Measurements from ENCODE around the gene PRRT1. TPM values are rescaled to one million over a fixed set of nuclear protein-coding genes. Genes with fewer than 3 reads are reported as not detected.
A peak's percentile ranks its signal among the peaks of the same experiment; 100 is the strongest.

Gene PRRT1
- total RNA-seq, 1 experiment from 2014 or later: 0.30 TPM

GRCh38 chr6:32171234-32171633 is 19.5 kb upstream of the PRRT1 start:
- DNase-seq: no peak
- Histone ChIP-seq H3K27ac (no peak overlapping the region), H3K9me3 (replicated peaks) (no peaks in the 10 kb centered on the region), H3K4me3 (no peak overlapping the region), H3K4me1 (peaks cover 5% of the 10 kb centered on the region; the same call in 1 of the 2 replicates), H3K36me3 (peaks cover 5% of the 10 kb centered on the region; the same call in 1 of the 2 replicates), H3K27me3 (no peaks in the 10 kb centered on the region)

- Histone ChIP-seq H3K9me3 (replicated peaks) (no peaks in the 10 kb centered on the region), H3K27ac (no peak overlapping the region), H3K27me3 (no peaks in the 10 kb centered on the region), H3K4me3 (no peak overlapping the region), H3K36me3 (peaks cover 7% of the 10 kb centered on the region; the same call in 1 of the 2 replicates), H3K4me1 (peaks cover 5% of the 10 kb centered on the region; the same call in 1 of the 2 replicates)
- DNase-seq: no peak
Measured at GRCh38 chr6:32170294-32170693, 18.6 kb upstream of the PRRT1 start.

GRCh38 chr6:32168807-32169591 is 17.3 kb upstream of the PRRT1 start:
- no peak for DNase-seq
- Histone ChIP-seq H3K27me3 (no peaks in the 10 kb centered on the region), H3K27ac (no peak overlapping the region), H3K4me1 (no peaks in the 10 kb centered on the region), H3K9me3 (replicated peaks) (no peaks in the 10 kb centered on the region), H3K4me3 (no peak overlapping the region), H3K36me3 (peaks cover 7% of the 10 kb centered on the region; the same call in 1 of the 2 replicates)

- H3K4me3 ChIP-seq: no peak overlapping the region
- no peaks in the 10 kb centered on the region for H3K27me3 ChIP-seq
- H3K4me1 ChIP-seq: no peaks in the 10 kb centered on the region
- no peak overlapping the region for H3K27ac ChIP-seq
- H3K36me3 ChIP-seq: peaks cover 7% of the 10 kb centered on the region; the same call in 1 of the 2 replicates
- no peaks in the 10 kb centered on the region for H3K9me3 ChIP-seq (replicated peaks)
- DNase-seq: no peak
Measured at GRCh38 chr6:32168350-32168749, 16.6 kb upstream of the PRRT1 start.

- DNase-seq: no peak
- Histone ChIP-seq H3K9me3 (replicated peaks) (no peaks in the 10 kb centered on the region), H3K4me3 (no peak overlapping the region), H3K4me1 (no peaks in the 10 kb centered on the region), H3K27ac (no peak overlapping the region), H3K27me3 (no peaks in the 10 kb centered on the region), H3K36me3 (peaks cover 7% of the 10 kb centered on the region; the same call in 1 of the 2 replicates)
Measured at GRCh38 chr6:32167761-32168262, 16.1 kb upstream of the PRRT1 start.

- H3K36me3 ChIP-seq: peaks cover 7% of the 10 kb centered on the region; the same call in 1 of the 2 replicates
- no peaks in the 10 kb centered on the region for H3K9me3 ChIP-seq (replicated peaks)
- H3K4me1 ChIP-seq: no peaks in the 10 kb centered on the region
- no peak overlapping the region for H3K27ac ChIP-seq
- no peaks in the 10 kb centered on the region for H3K27me3 ChIP-seq
- no peak for DNase-seq
- H3K4me3 ChIP-seq: no peak overlapping the region
Measured at GRCh38 chr6:32167154-32167760, 15.5 kb upstream of the PRRT1 start.

GRCh38 chr6:32166411-32167061 is 14.8 kb upstream of the PRRT1 start:
- Histone ChIP-seq H3K4me3 (no peak overlapping the region), H3K36me3 (peaks cover 7% of the 10 kb centered on the region; the same call in 1 of the 2 replicates), H3K27me3 (no peaks in the 10 kb centered on the region), H3K27ac (no peak overlapping the region), H3K9me3 (replicated peaks) (no peaks in the 10 kb centered on the region), H3K4me1 (no peaks in the 10 kb centered on the region)
- no peak for DNase-seq

GRCh38 chr6:32164295-32164694 is 12.6 kb upstream of the PRRT1 start, which contains the start of gene EGFL8:
Gene EGFL8 (plus strand): TSS chr6:32164595. CDS start chr6:32166166, 1,571 bp downstream.
- no peak for DNase-seq
- Histone ChIP-seq H3K4me1 (no peaks in the 10 kb centered on the region), H3K9me3 (replicated peaks) (no peaks in the 10 kb centered on the region), H3K4me3 (no peak within 1 kb of the TSS), H3K36me3 (peaks cover 7% of the 10 kb centered on the region; the same call in 1 of the 2 replicates), H3K27ac (no peak within 1 kb of the TSS), H3K27me3 (no peaks in the 10 kb centered on the region)

- Histone ChIP-seq H3K4me3 (no peak overlapping the region), H3K9me3 (replicated peaks) (no peaks in the 10 kb centered on the region), H3K27ac (no peak overlapping the region), H3K4me1 (no peaks in the 10 kb centered on the region), H3K36me3 (peaks cover 8% of the 10 kb centered on the region; the same call in 1 of the 2 replicates), H3K27me3 (no peaks in the 10 kb centered on the region)
- no peak for DNase-seq
Measured at GRCh38 chr6:32163559-32164258, 12.0 kb upstream of the PRRT1 start.

- H3K27ac ChIP-seq: no peak overlapping the region
- H3K4me3 ChIP-seq: no peak overlapping the region
- H3K4me1 ChIP-seq: peaks cover 5% of the 10 kb centered on the region
- H3K9me3 ChIP-seq (replicated peaks): no peaks in the 10 kb centered on the region
- peaks cover 27% of the 10 kb centered on the region for H3K36me3 ChIP-seq
- H3K27me3 ChIP-seq: no peaks in the 10 kb centered on the region
- DNase-seq: no peak
Measured at GRCh38 chr6:32158052-32158451, 6.3 kb upstream of the PRRT1 start.

GRCh38 chr6:32156891-32157290 is 5.2 kb upstream of the PRRT1 start:
- H3K4me1 ChIP-seq: peaks cover 5% of the 10 kb centered on the region
- no peak for DNase-seq
- H3K4me3 ChIP-seq: no peak overlapping the region
- no peaks in the 10 kb centered on the region for H3K27me3 ChIP-seq
- no peak overlapping the region for H3K27ac ChIP-seq
- no peaks in the 10 kb centered on the region for H3K9me3 ChIP-seq (replicated peaks)
- peaks cover 27% of the 10 kb centered on the region for H3K36me3 ChIP-seq

GRCh38 chr6:32154514-32155161 is 2.9 kb upstream of the PRRT1 start:
- Histone ChIP-seq H3K4me1 (peaks cover 5% of the 10 kb centered on the region), H3K4me3 (peak overlapping the region; percentile 80), H3K27me3 (no peaks in the 10 kb centered on the region), H3K36me3 (peaks cover 24% of the 10 kb centered on the region), H3K9me3 (replicated peaks) (no peaks in the 10 kb centered on the region), H3K27ac (peak overlapping the region; percentile 86)
- peak; percentile 82 to 84 for DNase-seq

GRCh38 chr6:32153564-32154513 is 2.1 kb upstream of the PRRT1 start, which contains the start of gene PPT2:
Gene PPT2 (plus strand): TSS chr6:32154141. CDS start chr6:32154595, 454 bp downstream.
- Histone ChIP-seq H3K27ac (peak within 1 kb of the TSS; percentile 86), H3K4me1 (peaks cover 5% of the 10 kb centered on the region), H3K36me3 (peaks cover 24% of the 10 kb centered on the region), H3K9me3 (replicated peaks) (no peaks in the 10 kb centered on the region), H3K4me3 (peak within 1 kb of the TSS; percentile 80), H3K27me3 (no peaks in the 10 kb centered on the region)
- peak; percentile 90 to 91 for DNase-seq
